ENCODE data around the gene ENTREP1.

DNA sequence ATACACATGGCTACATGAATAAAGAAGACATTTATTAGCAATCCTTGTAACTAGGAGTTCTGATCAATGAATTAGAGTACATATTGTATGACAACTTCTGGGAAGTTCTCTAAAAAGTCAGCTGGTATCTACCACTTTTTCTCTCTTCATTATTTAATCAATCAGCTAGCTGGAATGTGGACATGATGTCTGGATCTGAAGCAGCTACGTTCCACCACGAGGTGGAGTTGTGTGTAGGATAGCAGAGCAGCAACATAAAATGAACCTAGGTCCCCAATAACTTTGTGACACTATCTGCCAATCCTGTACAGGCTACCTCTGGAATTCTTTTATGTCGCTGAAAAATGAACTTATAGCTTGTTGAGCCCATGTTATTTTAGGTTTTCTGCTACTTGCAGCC, 32.9 kb upstream of the ENTREP1 start:
- no peak for TF ChIP-seq CTCF (IDR thresholded peaks at IDR 0.05)
- no peak for TF ChIP-seq POLR2A (IDR thresholded peaks at IDR 0.05)

Measured in body of pancreas (tissue), 4 donors.